GM10248 (cell line): ENCODE measurements around the gene SLC24A3.
"Not testable (repeated sequence)": the region's sequence is repeated elsewhere in the genome, so short reads cannot be mapped to it uniquely, and the experiment has no call there.

ENCODE experiments used
- CTCF ChIA-PET: fragments of 300-600 bp; sonication (Branson Sonifier 250); formaldehyde crosslinking; extraction: SDS; loops from one replicate; lab custom pipeline; 2021; ENCODE audit warnings: antibody characterized with exemption; lab: Yijun Ruan, JAX
- POLR2A ChIA-PET: fragments of 350-650 bp; sonication (Branson Sonifier 250); formaldehyde crosslinking; extraction: SDS; loops from one replicate; lab custom pipeline; 2020; ENCODE audit warnings: antibody characterized with exemption; lab: Yijun Ruan, JAX
- DNase-seq: peaks from one replicate; pipeline ENCODE4 v3.0.0; 2012; ENCODE audit errors: extremely low spot score
- TF ChIP-seq, protein P1 (sequence below): IDR thresholded peaks from 2 replicates; pipeline ENCODE4 v1.5.1; 2012; ENCODE audit warnings: mild to moderate bottlenecking, low read depth; ENCODE audit errors: extremely low read depth, missing control alignments, control extremely low read depth

Gene SLC24A3

DNA sequence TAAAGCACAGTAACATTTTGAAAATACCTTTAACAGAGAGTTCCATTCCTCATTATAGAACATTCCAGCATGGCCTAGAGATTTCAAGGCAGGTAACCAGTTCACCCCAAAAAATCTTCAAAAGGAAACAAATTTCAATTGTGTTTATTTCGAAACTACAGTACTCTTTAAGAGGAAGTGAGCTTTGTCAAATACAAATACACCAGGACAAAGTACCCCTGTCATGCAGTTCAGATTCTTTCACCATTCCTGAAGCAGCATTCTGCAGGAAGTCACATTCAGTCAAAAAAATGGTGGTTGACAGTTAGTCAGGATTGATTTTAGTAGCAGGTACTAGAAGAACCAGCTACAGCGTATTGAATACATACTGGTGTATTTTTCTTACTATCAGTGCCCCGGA lies 456.0 kb downstream of the SLC24A3 start:
- DNase-seq, result no peak
- TF ChIP-seq, protein P1, sequence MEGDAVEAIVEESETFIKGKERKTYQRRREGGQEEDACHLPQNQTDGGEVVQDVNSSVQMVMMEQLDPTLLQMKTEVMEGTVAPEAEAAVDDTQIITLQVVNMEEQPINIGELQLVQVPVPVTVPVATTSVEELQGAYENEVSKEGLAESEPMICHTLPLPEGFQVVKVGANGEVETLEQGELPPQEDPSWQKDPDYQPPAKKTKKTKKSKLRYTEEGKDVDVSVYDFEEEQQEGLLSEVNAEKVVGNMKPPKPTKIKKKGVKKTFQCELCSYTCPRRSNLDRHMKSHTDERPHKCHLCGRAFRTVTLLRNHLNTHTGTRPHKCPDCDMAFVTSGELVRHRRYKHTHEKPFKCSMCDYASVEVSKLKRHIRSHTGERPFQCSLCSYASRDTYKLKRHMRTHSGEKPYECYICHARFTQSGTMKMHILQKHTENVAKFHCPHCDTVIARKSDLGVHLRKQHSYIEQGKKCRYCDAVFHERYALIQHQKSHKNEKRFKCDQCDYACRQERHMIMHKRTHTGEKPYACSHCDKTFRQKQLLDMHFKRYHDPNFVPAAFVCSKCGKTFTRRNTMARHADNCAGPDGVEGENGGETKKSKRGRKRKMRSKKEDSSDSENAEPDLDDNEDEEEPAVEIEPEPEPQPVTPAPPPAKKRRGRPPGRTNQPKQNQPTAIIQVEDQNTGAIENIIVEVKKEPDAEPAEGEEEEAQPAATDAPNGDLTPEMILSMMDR, result no peak
- ChIA-PET CTCF (no interaction called here), POLR2A (no interaction called here)

DNA sequence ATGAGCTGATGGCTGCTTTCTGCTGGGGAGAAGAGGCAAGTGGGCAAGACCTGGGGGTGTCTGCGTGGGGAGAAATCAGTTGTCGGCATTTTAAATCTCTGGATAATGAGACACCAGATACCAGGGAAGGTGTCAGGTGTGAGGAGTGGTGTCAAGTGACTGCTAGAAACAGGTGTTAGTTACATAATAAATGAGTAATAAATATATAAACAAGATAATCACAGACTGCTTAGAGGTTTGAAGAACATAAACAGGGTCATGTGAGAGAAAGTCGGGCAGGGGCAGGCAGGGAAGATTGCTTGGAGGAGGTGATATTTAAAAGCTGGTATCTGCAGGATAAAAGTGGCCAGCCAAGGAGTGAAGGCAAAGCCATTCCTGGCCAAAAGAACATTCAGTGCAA lies 458.4 kb downstream of the SLC24A3 start:
- DNase-seq, result no peak
- ChIA-PET CTCF (no interaction called here), POLR2A (no interaction called here)
- TF ChIP-seq, protein P1, result no peak

DNA sequence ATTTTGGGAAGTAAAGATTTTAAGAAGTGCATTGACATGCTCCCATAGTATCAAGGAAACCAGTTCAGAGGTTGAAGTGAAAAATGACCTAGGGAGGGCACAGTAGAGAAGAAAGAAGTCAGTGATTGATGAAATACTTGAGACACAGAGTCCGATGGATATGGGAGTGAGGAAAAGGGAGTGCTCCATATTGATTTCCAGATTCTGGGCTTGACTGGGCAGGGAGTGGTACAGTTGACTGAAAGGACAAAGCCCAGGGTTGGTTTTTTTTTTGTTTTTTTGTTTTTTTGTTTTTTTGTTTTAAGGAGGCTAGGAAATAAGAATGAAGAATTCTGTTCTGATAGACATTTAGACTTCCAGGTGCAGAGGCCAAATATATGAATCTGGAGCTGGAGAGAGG lies 458.9 kb downstream of the SLC24A3 start:
- TF ChIP-seq, protein P1, result no peak
- ChIA-PET CTCF (interaction anchor here (6.0 kb wide), 1 partner anchor 9 kb away, joined by 45 read pairs; no protein-coding TSS in a partner anchor), POLR2A (no interaction called here)
- no peak for DNase-seq

DNA sequence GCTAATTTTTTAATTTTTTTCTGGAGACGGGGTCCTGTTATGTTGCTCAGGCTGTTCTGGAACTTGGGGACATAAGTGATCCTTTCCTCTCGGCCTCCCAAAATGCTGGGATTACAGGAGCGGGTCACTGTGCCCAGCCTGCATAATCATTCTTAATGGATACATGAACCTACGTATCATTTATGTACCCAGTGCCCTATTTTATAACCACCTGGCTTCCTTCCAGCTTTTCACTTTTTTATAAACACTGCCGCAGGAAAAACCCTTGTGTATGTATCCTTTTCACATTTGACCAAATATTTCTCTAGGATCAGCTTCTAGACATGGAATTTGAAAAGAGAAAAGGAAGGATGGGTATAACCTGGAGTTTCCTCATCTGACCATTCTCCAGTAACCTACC lies 460.1 kb downstream of the SLC24A3 start:
- TF ChIP-seq, protein P1, result no peak
- ChIA-PET POLR2A (no interaction called here), CTCF (interaction anchor here (0.9 to 6.0 kb wide), 4 partner anchors 10 to 43 kb away, joined by 3 to 45 read pairs (median 4); no protein-coding TSS in a partner anchor)
- DNase-seq, result no peak

DNA sequence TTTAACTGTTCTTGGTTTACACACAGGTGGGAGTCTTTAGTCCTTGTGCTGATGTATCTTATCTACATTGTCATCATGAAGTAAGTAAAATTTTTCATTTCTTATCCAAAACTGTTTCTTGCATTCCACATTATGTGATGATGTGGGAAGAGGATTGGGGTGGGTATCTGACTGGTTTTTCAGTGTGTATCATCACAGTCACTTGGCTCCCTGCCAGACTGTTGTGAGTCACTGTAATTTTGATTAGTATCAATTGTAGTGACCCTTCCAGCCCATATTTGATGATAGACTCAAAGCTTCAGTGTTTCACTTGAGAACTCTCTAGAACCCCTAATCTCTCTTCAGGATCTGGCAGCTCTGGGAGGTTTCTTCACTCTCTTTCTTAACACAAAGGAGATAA lies 461.1 kb downstream of the SLC24A3 start:
- POLR2A ChIA-PET, result no interaction called here
- TF ChIP-seq, protein P1, result no peak
- DNase-seq, result no peak
- CTCF ChIA-PET, result interaction anchor here (1.0 to 6.0 kb wide), 5 partner anchors 10 to 45 kb away, joined by 3 to 45 read pairs (median 4); no protein-coding TSS in a partner anchor

DNA sequence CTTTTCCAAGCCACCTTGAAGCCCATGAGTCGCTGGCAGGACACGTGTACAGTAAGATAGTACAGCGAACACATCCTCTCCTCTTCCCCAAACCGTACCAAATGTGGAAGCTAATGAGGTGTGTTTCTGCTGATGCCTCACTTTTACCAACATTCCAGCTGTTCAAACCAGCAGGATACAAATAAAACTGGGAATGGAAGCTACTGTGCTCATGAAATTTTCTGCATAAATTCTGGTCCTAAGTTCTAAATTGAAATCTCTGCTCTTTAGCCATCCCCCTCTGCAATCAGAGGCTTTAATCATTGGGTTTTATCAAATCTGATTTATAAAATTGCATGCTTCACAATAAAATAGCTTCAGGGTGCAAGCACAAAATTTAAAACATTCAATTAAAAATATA lies 463.8 kb downstream of the SLC24A3 start:
- TF ChIP-seq, protein P1, result no peak
- POLR2A ChIA-PET, result no interaction called here
- CTCF ChIA-PET, result interaction anchor here (1.4 to 6.0 kb wide), 2 partner anchors 9 to 13 kb away, joined by 3 to 45 read pairs; no protein-coding TSS in a partner anchor
- no peak for DNase-seq

DNA sequence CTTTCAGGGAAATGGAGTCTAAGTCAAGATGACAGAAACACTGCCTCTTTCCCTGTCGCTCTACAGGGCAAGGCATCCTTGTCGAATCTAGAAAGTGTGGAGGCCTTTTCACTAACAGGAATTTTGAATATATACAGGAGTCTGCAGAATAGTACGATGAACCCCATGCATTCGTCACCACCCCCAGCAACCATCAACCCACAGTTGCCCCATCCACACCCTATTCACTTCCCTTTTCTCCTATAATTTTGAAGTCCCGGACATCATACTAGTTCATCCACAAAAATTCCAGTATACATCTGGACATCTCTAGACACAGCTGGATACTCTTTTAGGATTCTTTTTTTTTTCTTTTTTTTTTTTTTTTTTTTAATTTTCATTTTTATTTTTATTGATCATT lies 464.9 kb downstream of the SLC24A3 start:
- TF ChIP-seq, protein P1, result no peak
- no peak for DNase-seq
- POLR2A ChIA-PET, result no interaction called here
- CTCF ChIA-PET, result interaction anchor here (6.0 kb wide), 1 partner anchor 15 kb away, joined by 45 read pairs; no protein-coding TSS in a partner anchor

DNA sequence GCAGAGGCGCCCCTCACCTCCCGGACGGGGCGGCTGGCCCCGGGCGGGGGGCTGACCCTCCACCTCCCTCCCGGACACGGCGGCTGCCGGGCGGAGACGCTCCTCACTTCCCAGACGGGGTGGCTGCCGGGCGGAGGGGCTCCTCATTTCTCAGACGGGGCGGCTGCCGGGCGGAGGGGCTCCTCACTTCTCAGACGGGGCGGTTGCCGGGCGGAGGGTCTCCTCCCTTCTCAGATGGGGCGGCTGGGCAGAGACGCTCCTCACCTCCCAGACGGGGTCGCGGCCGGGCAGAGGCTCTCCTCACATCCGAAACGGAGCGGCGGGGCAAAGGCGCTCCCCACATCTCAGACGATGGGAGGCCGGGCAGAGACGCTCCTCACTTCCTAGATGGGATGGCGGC lies 466.1 kb downstream of the SLC24A3 start:
- POLR2A ChIA-PET, DNase-seq, CTCF ChIA-PET: not testable (repeated sequence)
